GM18526 (cell line): ENCODE data around the gene VPS26C.

Experiments
- POLR2A ChIP-seq: IDR thresholded peaks from 3 replicates; pipeline ENCODE4 v1.6.1; 2011; ENCODE audit not compliant: insufficient read length; ENCODE audit errors: extremely low read depth

VPS26C gene

GRCh38 chr21:37197746-37198145 lies 69.4 kb downstream of the VPS26C start:
- no peak for TF ChIP-seq POLR2A

- no peak for TF ChIP-seq POLR2A
Observed at GRCh38 chr21:37196847-37197246, 70.3 kb downstream of the VPS26C start.

- no peak for TF ChIP-seq POLR2A
Observed at GRCh38 chr21:37195610-37196009, 71.5 kb downstream of the VPS26C start.

GRCh38 chr21:37195059-37195458 lies 72.1 kb downstream of the VPS26C start:
- TF ChIP-seq POLR2A: no peak

- TF ChIP-seq POLR2A: no peak
Observed at GRCh38 chr21:37193676-37194075, 73.5 kb downstream of the VPS26C start.

GRCh38 chr21:37193006-37193405 lies 74.1 kb downstream of the VPS26C start:
- TF ChIP-seq POLR2A: no peak

- TF ChIP-seq POLR2A: no peak
Observed at GRCh38 chr21:37192019-37192418, 75.1 kb downstream of the VPS26C start.

GRCh38 chr21:37188825-37189224 lies 78.3 kb downstream of the VPS26C start:
- TF ChIP-seq POLR2A: no peak

GRCh38 chr21:37186983-37187382 lies 80.2 kb downstream of the VPS26C start:
- TF ChIP-seq POLR2A: no peak

- no peak for TF ChIP-seq POLR2A
Observed at GRCh38 chr21:37184784-37185593, 82.1 kb downstream of the VPS26C start.

GRCh38 chr21:37183749-37184148 lies 83.4 kb downstream of the VPS26C start:
- no peak for TF ChIP-seq POLR2A

GRCh38 chr21:37182222-37182621 lies 84.9 kb downstream of the VPS26C start:
- TF ChIP-seq POLR2A: no peak

GRCh38 chr21:37181059-37181458 lies 86.1 kb downstream of the VPS26C start:
- TF ChIP-seq POLR2A: no peak

GRCh38 chr21:37176716-37177115 lies 90.4 kb downstream of the VPS26C start:
- no peak for TF ChIP-seq POLR2A
